Kidney epithelial cell (primary cell): ENCODE results near the gene SLC12A4. TPM values are rescaled to one million over a fixed set of nuclear protein-coding genes. Genes with fewer than 3 reads are reported as not detected.

ENCODE experiments used
- DNase-seq: peaks from one replicate; pipeline ENCODE4 v3.0.0-alpha.2; 2010; ENCODE audit warnings: low read depth
- H3K27me3 ChIP-seq: 2 replicates; pipeline ENCODE4 v1.6.0; 2011; ENCODE audit warnings: low read length; ENCODE audit not compliant: control insufficient read depth, insufficient read depth
- H3K36me3 ChIP-seq: 2 replicates; pipeline ENCODE4 v1.5.1; 2011; ENCODE audit warnings: low read length; ENCODE audit not compliant: control insufficient read depth, insufficient read depth
- H3K4me3 ChIP-seq: 2 replicates; pipeline ENCODE4 v1.5.1; 2011; ENCODE audit warnings: low read depth, mild to moderate bottlenecking, control low read depth, low read length
- total RNA-seq: library from RNA; depleted of rRNA; stranded (reverse); fragments of >200 nt; gene quantifications from 2 replicates; pipeline ENCODE4 v1.2.3, GENCODE V29; 2015
- TF ChIP-seq, protein P1 (sequence below): IDR thresholded peaks from 2 replicates; pipeline ENCODE4 v1.5.1; 2011; ENCODE audit warnings: mild to moderate bottlenecking, moderate library complexity, low read length, control low read depth, inconsistent platforms; ENCODE audit not compliant: insufficient read depth, poor library complexity, severe bottlenecking

The SLC12A4 gene
- total RNA-seq, 1 donor from 2014 or later: 36.6 TPM

DNA sequence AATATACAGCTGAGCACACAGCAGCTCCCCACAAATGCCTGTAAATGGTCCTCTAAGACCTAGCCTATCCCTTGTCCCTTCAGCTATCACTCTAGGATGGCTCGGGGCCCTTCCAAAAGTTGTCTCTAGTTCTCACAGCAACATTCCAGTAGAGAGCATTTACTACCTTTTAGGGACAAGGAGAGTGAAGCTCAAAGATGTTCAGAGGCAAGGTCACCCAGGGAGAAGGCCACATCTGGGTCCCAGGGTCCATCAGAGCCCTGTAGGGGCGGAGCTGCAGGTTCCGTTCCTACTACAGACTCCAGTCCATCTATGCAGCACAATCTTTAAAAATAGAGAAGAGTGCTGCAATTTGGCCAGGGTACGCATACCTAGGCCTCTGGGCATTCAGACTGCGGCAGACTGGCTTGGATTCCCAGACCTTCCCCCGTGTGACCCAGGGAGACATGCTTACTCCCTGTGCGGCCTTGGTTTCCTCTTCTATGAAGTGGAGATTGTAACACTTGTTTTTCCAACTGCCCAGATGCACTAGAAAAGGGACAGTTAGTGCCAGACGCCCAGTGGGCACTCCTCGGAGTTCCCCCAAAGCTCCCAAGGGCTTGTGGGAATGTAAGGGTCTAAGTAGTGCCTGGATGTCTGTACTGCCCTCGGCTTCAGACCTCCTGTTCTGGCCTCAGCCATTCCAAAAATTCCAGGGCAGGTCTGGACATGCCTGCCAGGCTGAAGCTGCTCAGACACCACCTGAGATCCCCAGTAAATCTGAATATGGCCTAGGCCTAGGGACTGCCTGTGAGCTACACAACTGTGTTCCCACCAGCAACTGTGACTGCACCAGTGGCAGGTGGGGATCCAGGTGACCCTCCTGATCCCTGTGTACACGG lies 2.5 kb downstream of the SLC12A4 start:
- DNase-seq: no peak
- no peaks in the 10 kb centered on the region for H3K27me3 ChIP-seq

DNA sequence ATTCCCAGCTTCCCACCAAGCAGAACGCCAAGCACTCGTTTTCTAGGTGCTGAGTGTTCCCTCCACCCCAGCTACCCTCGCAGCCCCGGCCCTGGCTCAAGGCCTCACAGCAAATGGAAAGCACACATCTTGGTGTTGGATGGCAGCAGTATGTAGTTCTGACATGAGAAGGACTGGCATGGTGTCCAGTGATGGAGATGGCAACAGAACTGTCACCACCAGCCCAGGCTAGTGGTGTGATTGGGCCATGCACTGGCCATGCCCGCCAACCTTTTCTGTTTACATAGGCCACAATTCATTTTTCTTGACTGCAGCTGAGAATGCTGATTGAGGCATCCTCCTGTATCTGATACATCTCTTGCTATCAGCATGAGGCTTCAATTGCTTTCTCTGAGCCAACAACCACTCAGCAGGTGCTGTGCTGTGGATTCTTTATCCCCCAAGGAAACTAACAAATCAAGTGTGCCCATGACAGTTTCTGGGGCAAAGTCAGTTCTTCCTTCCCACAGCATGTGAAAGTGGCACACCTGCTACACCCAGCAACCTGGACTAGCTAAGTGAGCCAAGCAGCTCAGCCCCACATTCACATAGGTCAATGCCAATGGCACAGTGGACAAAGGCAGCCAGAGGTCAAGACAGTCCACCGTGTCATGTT lies 3.8 kb downstream of the SLC12A4 start:
- Histone ChIP-seq H3K4me3 (no peak overlapping the region), H3K36me3 (no peaks in the 10 kb centered on the region), H3K27me3 (no peaks in the 10 kb centered on the region)
- DNase-seq: no peak
- TF ChIP-seq, protein P1, sequence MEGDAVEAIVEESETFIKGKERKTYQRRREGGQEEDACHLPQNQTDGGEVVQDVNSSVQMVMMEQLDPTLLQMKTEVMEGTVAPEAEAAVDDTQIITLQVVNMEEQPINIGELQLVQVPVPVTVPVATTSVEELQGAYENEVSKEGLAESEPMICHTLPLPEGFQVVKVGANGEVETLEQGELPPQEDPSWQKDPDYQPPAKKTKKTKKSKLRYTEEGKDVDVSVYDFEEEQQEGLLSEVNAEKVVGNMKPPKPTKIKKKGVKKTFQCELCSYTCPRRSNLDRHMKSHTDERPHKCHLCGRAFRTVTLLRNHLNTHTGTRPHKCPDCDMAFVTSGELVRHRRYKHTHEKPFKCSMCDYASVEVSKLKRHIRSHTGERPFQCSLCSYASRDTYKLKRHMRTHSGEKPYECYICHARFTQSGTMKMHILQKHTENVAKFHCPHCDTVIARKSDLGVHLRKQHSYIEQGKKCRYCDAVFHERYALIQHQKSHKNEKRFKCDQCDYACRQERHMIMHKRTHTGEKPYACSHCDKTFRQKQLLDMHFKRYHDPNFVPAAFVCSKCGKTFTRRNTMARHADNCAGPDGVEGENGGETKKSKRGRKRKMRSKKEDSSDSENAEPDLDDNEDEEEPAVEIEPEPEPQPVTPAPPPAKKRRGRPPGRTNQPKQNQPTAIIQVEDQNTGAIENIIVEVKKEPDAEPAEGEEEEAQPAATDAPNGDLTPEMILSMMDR: no peak

More for the DNA sequence above, 2.5 kb downstream of the SLC12A4 start:
- TF ChIP-seq, protein P1: no peak
- H3K4me3 ChIP-seq: no peak overlapping the region
- H3K36me3 ChIP-seq: no peaks in the 10 kb centered on the region

DNA sequence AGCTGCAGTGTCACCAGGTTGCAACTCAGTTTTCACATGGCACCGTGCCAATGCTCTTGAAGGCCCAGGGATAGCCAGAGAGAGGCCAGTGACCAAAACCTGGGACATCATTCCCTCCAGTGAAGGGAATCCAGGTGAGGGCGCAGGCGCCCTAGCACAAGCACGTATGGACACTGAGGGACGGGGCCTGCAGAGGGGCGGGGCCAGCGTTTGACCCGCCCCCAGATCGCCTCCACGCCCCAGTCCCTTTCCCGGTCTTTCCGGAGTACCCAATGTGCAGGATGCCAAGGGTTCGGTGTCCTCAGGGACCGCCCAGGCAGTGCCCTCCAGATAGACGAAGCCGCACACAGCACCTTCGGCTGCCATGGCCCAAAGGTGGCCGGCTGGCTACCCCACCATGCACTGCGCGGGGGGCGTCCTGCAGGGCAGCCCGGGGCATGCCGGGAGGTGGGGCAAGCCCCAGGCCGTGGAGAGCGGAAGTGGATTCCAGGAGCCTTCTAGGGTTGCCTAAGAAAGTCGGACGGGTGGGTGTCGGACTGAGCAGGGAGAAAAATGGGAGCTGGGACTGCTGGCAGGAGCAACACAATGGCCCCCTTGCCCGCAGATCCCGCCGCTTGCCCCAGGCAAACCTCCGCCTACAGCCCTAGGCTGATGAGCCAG lies 4.6 kb downstream of the SLC12A4 start:
- H3K36me3 ChIP-seq: no peaks in the 10 kb centered on the region

DNA sequence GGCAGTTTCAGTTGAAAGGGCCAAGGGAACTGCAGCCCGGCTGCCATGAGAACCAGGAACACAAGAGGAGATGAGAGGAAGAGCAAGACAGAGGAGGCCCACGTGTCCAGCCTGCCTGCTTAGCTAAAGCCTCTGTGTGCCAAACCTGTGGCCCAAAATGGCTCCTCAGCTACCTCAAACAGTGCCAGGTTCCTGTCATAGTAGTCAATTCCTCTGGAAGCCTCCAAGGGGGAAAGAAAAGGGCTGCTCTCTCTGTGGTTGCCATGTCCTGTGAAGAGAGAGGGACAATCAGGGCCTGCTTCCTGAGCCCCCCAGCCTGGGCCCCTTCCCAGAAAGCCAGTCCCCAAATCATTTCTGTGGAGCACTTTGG lies 5.2 kb downstream of the SLC12A4 start:
- H3K27me3 ChIP-seq: no peaks in the 10 kb centered on the region
- TF ChIP-seq, protein P1: no peak
- no peaks in the 10 kb centered on the region for H3K36me3 ChIP-seq
- no peak for DNase-seq
- H3K4me3 ChIP-seq: no peak overlapping the region

More for the DNA sequence above, 4.6 kb downstream of the SLC12A4 start:
- no peaks in the 10 kb centered on the region for H3K27me3 ChIP-seq
- H3K4me3 ChIP-seq: no peak overlapping the region
- DNase-seq: no peak
- TF ChIP-seq, protein P1: no peak

DNA sequence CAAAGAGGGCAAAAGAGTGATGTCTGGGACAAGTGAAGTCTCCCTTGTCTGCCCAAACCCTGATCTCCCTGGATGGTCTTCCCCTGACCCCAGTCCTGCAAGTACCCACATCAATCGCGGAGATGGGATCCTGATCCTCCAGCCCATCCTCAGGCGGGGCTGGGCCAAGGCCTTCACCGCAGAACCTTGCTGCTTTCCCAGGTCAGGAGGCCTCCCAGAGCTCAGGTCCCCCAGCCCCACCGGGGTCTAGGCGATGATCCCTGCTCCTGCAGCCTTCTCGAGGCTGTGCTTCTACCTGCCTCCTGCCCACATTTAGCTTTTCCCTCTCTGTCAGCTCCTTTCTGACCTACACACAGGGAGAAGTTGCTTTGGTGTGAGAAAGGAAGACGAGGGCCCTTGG lies 6.3 kb downstream of the SLC12A4 start:
- no peak for DNase-seq
- no peak overlapping the region for H3K4me3 ChIP-seq
- no peaks in the 10 kb centered on the region for H3K36me3 ChIP-seq
- H3K27me3 ChIP-seq: no peaks in the 10 kb centered on the region
- TF ChIP-seq, protein P1: no peak
